H9 (cell line): ENCODE measurements around the gene TMEM120B. TPM values are rescaled to one million over a fixed set of nuclear protein-coding genes. Genes with fewer than 3 reads are reported as not detected.
"Not testable (repeated sequence)": the region's sequence is repeated elsewhere in the genome, so short reads cannot be mapped to it uniquely, and the experiment has no call there.

Experiments
- DNase-seq: peaks from one replicate; pipeline ENCODE4 v3.0.0-alpha.2; 2017
- H2AFZ ChIP-seq: one replicate; pipeline ENCODE4 v1.6.1; 2013; ENCODE audit warnings: mild to moderate bottlenecking, low read length, control low read depth, moderate library complexity
- H2AK5ac ChIP-seq: 2 replicates; pipeline ENCODE4 v1.6.1; 2013; ENCODE audit warnings: low read length, control low read depth, mixed read lengths; ENCODE audit not compliant: insufficient read length
- H2BK120ac ChIP-seq: one replicate; pipeline ENCODE4 v1.6.1; 2013; ENCODE audit warnings: low read depth, mild to moderate bottlenecking, low read length, control low read depth, inconsistent platforms; ENCODE audit not compliant: poor library complexity, severe bottlenecking
- H2BK12ac ChIP-seq: 2 replicates; pipeline ENCODE4 v1.6.1; 2013; ENCODE audit warnings: low read length, control low read depth, mixed read lengths, low read depth; ENCODE audit not compliant: insufficient read length
- H2BK15ac ChIP-seq: 2 replicates; pipeline ENCODE4 v1.6.1; 2013; ENCODE audit warnings: low read depth, low read length, control low read depth
- H2BK20ac ChIP-seq: one replicate; pipeline ENCODE4 v1.6.1; 2013; ENCODE audit warnings: low read depth, mild to moderate bottlenecking, low read length, control low read depth, inconsistent platforms; ENCODE audit not compliant: poor library complexity, severe bottlenecking
- H2BK5ac ChIP-seq: 2 replicates; pipeline ENCODE4 v1.6.1; 2013; ENCODE audit warnings: low read length, control low read depth, mixed read lengths; ENCODE audit not compliant: insufficient read length
- H3K14ac ChIP-seq: 2 replicates; pipeline ENCODE4 v1.6.1; 2013; ENCODE audit warnings: low read length, control low read depth; ENCODE audit not compliant: insufficient read depth
- H3K18ac ChIP-seq: 2 replicates; pipeline ENCODE4 v1.6.1; 2013; ENCODE audit warnings: low read depth, mild to moderate bottlenecking, mixed read lengths, low read length, control low read depth; ENCODE audit not compliant: insufficient read length
- H3K23ac ChIP-seq: 2 replicates; pipeline ENCODE4 v1.6.1; 2013; ENCODE audit warnings: low read length, control low read depth, mixed read lengths, low read depth; ENCODE audit not compliant: insufficient read length
- H3K23me2 ChIP-seq: 2 replicates; pipeline ENCODE4 v1.6.1; 2013; ENCODE audit warnings: low read depth, mild to moderate bottlenecking, mixed read lengths, low read length, control low read depth; ENCODE audit not compliant: insufficient read length, poor library complexity, severe bottlenecking
- H3K27ac ChIP-seq: 2 replicates; pipeline ENCODE4 v1.5.1; 2013; ENCODE audit warnings: low read length, control low read depth, mixed read lengths, low read depth; ENCODE audit not compliant: insufficient read length
- H3K27me3 ChIP-seq: 2 replicates; pipeline ENCODE4 v1.6.1; 2013; ENCODE audit warnings: low read length, control low read depth, inconsistent platforms; ENCODE audit not compliant: insufficient read depth
- H3K4ac ChIP-seq: 2 replicates; pipeline ENCODE4 v1.6.1; 2013; ENCODE audit warnings: low read depth, mild to moderate bottlenecking, control low read depth, inconsistent platforms, low read length, moderate library complexity
- H3K4me1 ChIP-seq: 2 replicates; pipeline ENCODE4 v1.6.1; 2013; ENCODE audit warnings: low read length, control low read depth, inconsistent platforms; ENCODE audit not compliant: insufficient read depth
- H3K4me2 ChIP-seq: 2 replicates; pipeline ENCODE4 v1.6.1; 2013; ENCODE audit warnings: low read length, control low read depth, mixed read lengths; ENCODE audit not compliant: insufficient read length, insufficient read depth
- H3K56ac ChIP-seq: 2 replicates; pipeline ENCODE4 v1.6.1; 2013; ENCODE audit warnings: low read depth, mild to moderate bottlenecking, mixed read lengths, low read length, control low read depth; ENCODE audit not compliant: insufficient read length
- H3K79me1 ChIP-seq: 2 replicates; pipeline ENCODE4 v1.6.1; 2013; ENCODE audit warnings: low read depth, mild to moderate bottlenecking, moderate library complexity, low read length, control low read depth, inconsistent platforms; ENCODE audit not compliant: insufficient read depth, poor library complexity, severe bottlenecking
- H3K79me2 ChIP-seq: 2 replicates; pipeline ENCODE4 v1.6.1; 2013; ENCODE audit warnings: low read length, control low read depth, inconsistent platforms; ENCODE audit not compliant: insufficient read depth
- H3K9ac ChIP-seq: 2 replicates; pipeline ENCODE4 v1.6.1; 2013; ENCODE audit warnings: low read length, control low read depth, mixed read lengths; ENCODE audit not compliant: insufficient read length; ENCODE audit errors: extremely low read depth
- H3K9me3 ChIP-seq: one replicate; pipeline ENCODE4 v1.6.1; 2013; ENCODE audit warnings: low read depth, low read length, inconsistent platforms; ENCODE audit not compliant: control insufficient read depth
- H3T11ph ChIP-seq: one replicate; pipeline ENCODE4 v1.6.1; 2013; ENCODE audit warnings: mild to moderate bottlenecking, low read length, control low read depth, inconsistent platforms
- H4K20me1 ChIP-seq: one replicate; pipeline ENCODE4 v1.6.1; 2013; ENCODE audit not compliant: control insufficient read depth, insufficient read length, insufficient read depth
- H4K5ac ChIP-seq: 2 replicates; pipeline ENCODE4 v1.6.1; 2013; ENCODE audit warnings: low read depth, mild to moderate bottlenecking, mixed read lengths, low read length, control low read depth; ENCODE audit not compliant: insufficient read length
- H4K8ac ChIP-seq: replicated peaks from 2 replicates; pipeline ENCODE4 v1.6.1; 2013; ENCODE audit warnings: low read length, control low read depth, mixed read lengths, low read depth; ENCODE audit not compliant: insufficient read length
- H4K91ac ChIP-seq: 2 replicates; pipeline ENCODE4 v1.6.1; 2013; ENCODE audit warnings: low read depth, mild to moderate bottlenecking, moderate library complexity, mixed read lengths, low read length, control low read depth; ENCODE audit not compliant: insufficient read length
- H3K27ac Mint-ChIP-seq, 3 experiments: 2 replicates in 2 of 3; 3 replicates in 1 of 3; pipeline ENCODE4 v1.8.0; 2020 to 2021; ENCODE audit warnings: mixed read lengths in 3 of 3, mild to moderate bottlenecking in 1 of 3, moderate library complexity in 1 of 3
- H3K27me3 Mint-ChIP-seq: 2 replicates; pipeline ENCODE4 v1.8.0; 2021; ENCODE audit warnings: low read depth, mild to moderate bottlenecking, moderate library complexity, mixed read lengths
- H3K36me3 Mint-ChIP-seq, 3 experiments: 2 replicates in 2 of 3; 3 replicates in 1 of 3; pipeline ENCODE4 v1.8.0; 2020 to 2021; ENCODE audit warnings: low read depth in 3 of 3, mixed read lengths in 3 of 3; ENCODE audit not compliant: insufficient read depth in 1 of 3
- H3K4me1 Mint-ChIP-seq, 2 experiments: 2 replicates each; pipeline ENCODE4 v1.8.0; 2020; ENCODE audit warnings: mixed read lengths in 2 of 2
- H3K4me3 Mint-ChIP-seq, 2 experiments: 2 replicates in 1 of 2; 3 replicates in 1 of 2; pipeline ENCODE4 v1.8.0; 2020 to 2021; ENCODE audit warnings: mild to moderate bottlenecking in 2 of 2, mixed read lengths in 2 of 2, moderate library complexity in 1 of 2
- H3K9me3 Mint-ChIP-seq, 2 experiments: 2 replicates in 1 of 2; 3 replicates in 1 of 2; pipeline ENCODE4 v1.8.0; 2020; ENCODE audit warnings: mild to moderate bottlenecking in 2 of 2, mixed read lengths in 2 of 2, moderate library complexity in 1 of 2
- CTCF ChIP-seq: fragments of 200-600 bp; sonication (generic); conservative IDR thresholded peaks from 3 replicates; pipeline ENCODE4 v1.8.0; 2021; ENCODE audit warnings: antibody characterized with exemption, mild to moderate bottlenecking
- WGBS: extraction: QIAGEN DNeasy Blood & Tissue Kit; methylation state at CpG from one replicate; pipeline ENCODE4 v1.1.7; 2013; ENCODE audit warnings: missing lambda C conversion rate, low lambda C conversion rate, mixed read lengths; ENCODE audit not compliant: insufficient read length; ENCODE audit errors: extremely low coverage; 5-methylcytosine and 5-hydroxymethylcytosine counted together
- total RNA-seq: library from RNA; stranded (reverse); gene quantifications from 2 replicates; pipeline ENCODE4 v1.2.1, GENCODE V29; 2021

Gene TMEM120B
- total RNA-seq, 1 experiment from 2014 or later = 25.8 TPM

- no peak overlapping the region for H4K8ac ChIP-seq
- H4K5ac ChIP-seq = no peak overlapping the region
- H3K27ac Mint-ChIP-seq = peak overlapping the region; percentile 54 to 94 (median 78); a peak in 6 of 7 replicates
- TF ChIP-seq CTCF = no peak
- H3K4me2 ChIP-seq = no peak overlapping the region
- no peak overlapping the region for H3K56ac ChIP-seq
- no peaks in the 10 kb centered on the region for H3K9me3 ChIP-seq
- no peaks in the 10 kb centered on the region for H4K20me1 ChIP-seq
- peaks cover 2 to 16% (median 10%) of the 10 kb centered on the region in 3 experiments; a peak in 5 of 7 replicates for H3K36me3 Mint-ChIP-seq
- no peaks in the 10 kb centered on the region for H3K79me2 ChIP-seq
- H2BK5ac ChIP-seq = no peak overlapping the region
- peaks cover 4% of the 10 kb centered on the region for H3K23me2 ChIP-seq
- no peak overlapping the region for H3K14ac ChIP-seq
- WGBS = no CpG with 5 or more reads among the region's 3 CpGs
- H2BK120ac ChIP-seq = no peak overlapping the region
- DNase-seq = no peak
- no peaks in the 10 kb centered on the region for H3K4me1 ChIP-seq
- no peaks in the 10 kb centered on the region for H3K79me1 ChIP-seq
- no peak overlapping the region for H3K18ac ChIP-seq
- no peaks in the 10 kb centered on the region for H3K27me3 ChIP-seq
- no peaks in the 10 kb centered on the region; a peak in 1 of 5 replicates for H3K9me3 Mint-ChIP-seq
- no peak overlapping the region for H3K27ac ChIP-seq
- peak overlapping the region in 1 of 2 experiments; percentile 75; a peak in 4 of 5 replicates for H3K4me3 Mint-ChIP-seq
- H2AK5ac ChIP-seq = no peak overlapping the region
- no peak overlapping the region for H2AFZ ChIP-seq
- no peaks in the 10 kb centered on the region for H3K27me3 Mint-ChIP-seq
- no peak overlapping the region for H2BK20ac ChIP-seq
- H3K4me1 Mint-ChIP-seq = peaks cover 25 to 31% of the 10 kb centered on the region in 2 experiments
- H3K4ac ChIP-seq = no peak overlapping the region
- no peak overlapping the region for H2BK12ac ChIP-seq
- H2BK15ac ChIP-seq = no peak overlapping the region
- no peak overlapping the region for H3T11ph ChIP-seq
- H3K9ac ChIP-seq = no peak overlapping the region
- H3K23ac ChIP-seq = no peak overlapping the region
- H4K91ac ChIP-seq = no peak overlapping the region
Observed at GRCh38 chr12:121663610-121663929, 49.0 kb upstream of the TMEM120B start.

- H3K23me2 ChIP-seq, H3K27ac ChIP-seq, DNase-seq, H3K9me3 Mint-ChIP-seq, H3K79me1 ChIP-seq, H2BK20ac ChIP-seq, H4K20me1 ChIP-seq, H3K9ac ChIP-seq, H2BK120ac ChIP-seq, H2BK12ac ChIP-seq, H2BK15ac ChIP-seq, H3K79me2 ChIP-seq, H3K4me1 ChIP-seq, H3K27me3 ChIP-seq, H3K9me3 ChIP-seq, H2BK5ac ChIP-seq, H4K91ac ChIP-seq, H3K56ac ChIP-seq, H3K4me2 ChIP-seq, H3K4ac ChIP-seq, H2AFZ ChIP-seq, H2AK5ac ChIP-seq, H3K27me3 Mint-ChIP-seq, H3K23ac ChIP-seq, H4K5ac ChIP-seq, H3K18ac ChIP-seq, H3T11ph ChIP-seq, H3K4me3 Mint-ChIP-seq, H3K14ac ChIP-seq, H4K8ac ChIP-seq: not testable (repeated sequence)
- Mint-ChIP-seq H3K36me3 (peaks cover 2 to 20% (median 10%) of the 10 kb centered on the region in 3 experiments; a peak in 5 of 7 replicates), H3K27ac (peak overlapping the region in 1 of 3 experiments; percentile 83; a peak in 1 of 7 replicates), H3K4me1 (peaks cover 23 to 33% of the 10 kb centered on the region in 2 experiments)
- WGBS = no CpG with 5 or more reads among the region's 6 CpGs
Observed at GRCh38 chr12:121666829-121667228, 45.7 kb upstream of the TMEM120B start.
